ENCODE data around the gene DNAJA4. TPM values are rescaled to one million over a fixed set of nuclear protein-coding genes. Genes with fewer than 3 reads are reported as not detected.

Gene DNAJA4
- total RNA-seq, 4 donors from 2014 or later = 36.9 to 66.8 (median 48.6) TPM

- WGBS, 2 donors = 29 to 45% methylated on average over 3 of the region's 3 CpGs
- no peak for DNase-seq (ENCODE audit: low spot score in 2 of 2)
- no peak overlapping the region for H3K4me3 ChIP-seq (ENCODE audit: low read depth, poor library complexity, severe bottlenecking)
- TF ChIP-seq CTCF (IDR thresholded peaks at IDR 0.05) (no peak), POLR2A (IDR thresholded peaks at IDR 0.05) (no peak)
- intact Hi-C loops (cut with DNase I; ENCODE audit: low total_unique reads) = no loop called here
Observed at GRCh38 chr15:78301828-78302227, 37.5 kb downstream of the DNAJA4 start.

- no peak for TF ChIP-seq POLR2A (IDR thresholded peaks at IDR 0.05)
- TF ChIP-seq CTCF (IDR thresholded peaks at IDR 0.05) = no peak
- intact Hi-C loops (cut with DNase I; ENCODE audit: low total_unique reads) = no loop called here
- no peak overlapping the region for H3K4me3 ChIP-seq (ENCODE audit: low read depth, poor library complexity, severe bottlenecking)
- DNase-seq (ENCODE audit: low spot score in 2 of 2) = peak in 1 of 2 donors; percentile 6
- WGBS, 2 donors = 56 to 57% methylated on average over 5 of the region's 5 CpGs
Observed at GRCh38 chr15:78302579-78303312, 38.4 kb downstream of the DNAJA4 start.

GRCh38 chr15:78304216-78305066 lies 40.1 kb downstream of the DNAJA4 start:
- H3K4me3 ChIP-seq (ENCODE audit: low read depth, poor library complexity, severe bottlenecking) = no peak overlapping the region
- DNase-seq (ENCODE audit: low spot score in 2 of 2) = peak in 1 of 2 donors; percentile 76
- TF ChIP-seq CTCF (IDR thresholded peaks at IDR 0.05) (no peak), POLR2A (IDR thresholded peaks at IDR 0.05) (no peak)
- 80 to 81% methylated on average over 8 to 9 of the region's 9 CpGs for WGBS, 2 donors
- intact Hi-C loops (cut with DNase I; ENCODE audit: low total_unique reads) = loop anchor here (5.0 kb wide), 1 partner anchor 118 kb away; no protein-coding TSS in a partner anchor

GRCh38 chr15:78306176-78306774 lies 41.9 kb downstream of the DNAJA4 start:
- no peak for TF ChIP-seq POLR2A (IDR thresholded peaks at IDR 0.05)
- TF ChIP-seq CTCF (IDR thresholded peaks at IDR 0.05) = no peak
- peak in 1 of 2 donors; percentile 56 for DNase-seq (ENCODE audit: low spot score in 2 of 2)
- 46 to 52% methylated on average over 3 of the region's 3 CpGs for WGBS, 2 donors
- H3K4me3 ChIP-seq (ENCODE audit: low read depth, poor library complexity, severe bottlenecking) = no peak overlapping the region
- intact Hi-C loops (cut with DNase I; ENCODE audit: low total_unique reads) = loop anchor here (1.0 to 5.0 kb wide), 2 partner anchors 46 to 116 kb away; no protein-coding TSS in a partner anchor

- WGBS, 2 donors = 49 to 54% methylated on average over 6 of the region's 6 CpGs
- TF ChIP-seq CTCF (IDR thresholded peaks at IDR 0.05) (no peak), POLR2A (IDR thresholded peaks at IDR 0.05) (no peak)
- H3K4me3 ChIP-seq (ENCODE audit: low read depth, poor library complexity, severe bottlenecking) = no peak overlapping the region
- intact Hi-C loops (cut with DNase I; ENCODE audit: low total_unique reads) = loop anchor here (5.0 kb wide), 1 partner anchor 114 kb away; no protein-coding TSS in a partner anchor
- DNase-seq (ENCODE audit: low spot score in 2 of 2) = peak in 1 of 2 donors; percentile 20
Observed at GRCh38 chr15:78307976-78308375, 43.6 kb downstream of the DNAJA4 start.

All from lower leg skin (tissue), 4 donors.